ENCODE results near the gene ZNF423. TPM values are rescaled to one million over a fixed set of nuclear protein-coding genes. Genes with fewer than 3 reads are reported as not detected.

Gene ZNF423
- total and polyA plus RNA-seq, 9 of the 15 experiments (the other 6 are each of a cell fraction or from before 2014, with no cell fraction given), result not detected

DNA sequence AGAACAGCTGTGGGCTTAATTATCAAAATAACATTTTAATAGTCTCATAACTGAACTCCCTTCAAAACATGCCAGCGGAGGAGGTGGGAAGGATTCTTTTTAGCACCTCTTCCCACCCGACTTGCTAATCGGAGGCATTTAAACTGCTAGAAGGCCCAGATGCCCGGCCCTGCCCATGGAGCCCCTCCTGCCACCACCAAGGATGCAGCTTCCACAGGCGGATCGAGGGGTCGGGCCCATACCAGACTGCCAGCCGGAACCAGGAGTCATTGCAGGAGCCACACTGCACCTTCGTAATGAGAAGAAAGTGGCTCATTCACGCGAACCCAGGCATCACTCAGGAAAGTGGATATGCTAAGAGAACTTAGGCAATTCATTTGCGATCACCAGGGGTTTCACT, 281.1 kb downstream of the ZNF423 start:
- H3K9ac ChIP-seq (ENCODE audit: insufficient read depth in 1 of 2, low read depth in 2 of 2, low read length in 2 of 2), result no peak overlapping the region
- CTCF ChIA-PET (ENCODE audit: low intra/inter-chr PET ratio), result no interaction called here
- in situ Hi-C loops (cut with MboI), result no loop called here
- no peak for FAIRE-seq
- TF ChIP-seq, protein P1, sequence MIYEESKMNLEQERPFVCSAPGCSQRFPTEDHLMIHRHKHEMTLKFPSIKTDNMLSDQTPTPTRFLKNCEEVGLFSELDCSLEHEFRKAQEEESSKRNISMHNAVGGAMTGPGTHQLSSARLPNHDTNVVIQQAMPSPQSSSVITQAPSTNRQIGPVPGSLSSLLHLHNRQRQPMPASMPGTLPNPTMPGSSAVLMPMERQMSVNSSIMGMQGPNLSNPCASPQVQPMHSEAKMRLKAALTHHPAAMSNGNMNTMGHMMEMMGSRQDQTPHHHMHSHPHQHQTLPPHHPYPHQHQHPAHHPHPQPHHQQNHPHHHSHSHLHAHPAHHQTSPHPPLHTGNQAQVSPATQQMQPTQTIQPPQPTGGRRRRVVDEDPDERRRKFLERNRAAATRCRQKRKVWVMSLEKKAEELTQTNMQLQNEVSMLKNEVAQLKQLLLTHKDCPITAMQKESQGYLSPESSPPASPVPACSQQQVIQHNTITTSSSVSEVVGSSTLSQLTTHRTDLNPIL (CRISPR knock-in tag; IDR thresholded peaks at IDR 0.05), result no peak
- TF ChIP-seq ELF1 (tag; IDR thresholded peaks at IDR 0.05) (no peak), HDAC2 (IDR thresholded peaks at IDR 0.05) (no peak), STAG1 (CRISPR knock-in tag; IDR thresholded peaks at IDR 0.05; ENCODE audit: borderline replicate concordance) (no peak), SAFB2 (IDR thresholded peaks at IDR 0.05; ENCODE audit: borderline replicate concordance, low read depth, low read length, severe bottlenecking) (no peak)
- no peak overlapping the region for H3K4me2 ChIP-seq (ENCODE audit: insufficient read depth, low read length)
- no peaks in the 10 kb centered on the region for H3K9me1 ChIP-seq (ENCODE audit: control insufficient read depth, insufficient read depth, low read length)
- no peaks in the 10 kb centered on the region for H4K20me1 ChIP-seq (replicated peaks; ENCODE audit: control insufficient read depth, insufficient read depth, low read length)
- intact Hi-C loops (cut with micrococcal nuclease), result no loop called here
- BruUV-seq (replicated peaks), result no TSS peak
- H3K79me2 ChIP-seq (ENCODE audit: control insufficient read depth, insufficient read depth, low read length), result no peaks in the 10 kb centered on the region
- ATAC-seq, result no peak
- H2AFZ ChIP-seq (ENCODE audit: low read depth, low read length), result no peak overlapping the region
- POLR2A ChIA-PET, result interaction anchor here (0.7 kb wide), 1 partner anchor 11 kb away, joined by 3 read pairs; no protein-coding TSS in a partner anchor
- no peak overlapping the region for H3K4me3 ChIP-seq
- DNase-seq (ENCODE audit: extremely low read depth in 1 of 4, low spot score in 3 of 4), result no peak
- no peaks in the 10 kb centered on the region for H3K9me3 ChIP-seq (replicated peaks; ENCODE audit: control insufficient read depth, insufficient read depth, low read depth, low read length)
- no peaks in the 10 kb centered on the region for H3K36me3 ChIP-seq (ENCODE audit: control insufficient read depth, insufficient read depth, low read length)
- H3K27me3 ChIP-seq (ENCODE audit: control insufficient read depth in 2 of 2, insufficient read depth in 2 of 2, low read length in 2 of 2), result peaks cover 0 to 43% of the 10 kb centered on the region in 2 experiments; a peak in 2 of 5 replicates
- H3K27ac ChIP-seq (ENCODE audit: extremely low read depth, low read depth, low read length), result no peak overlapping the region
- 4% methylated on average over 12 of the region's 12 CpGs for WGBS (ENCODE audit: insufficient coverage, low coverage, missing lambda C conversion rate)
- no peaks in the 10 kb centered on the region for H3K4me1 ChIP-seq (replicated peaks in 1 of 2; ENCODE audit: control insufficient read depth in 2 of 2, insufficient read depth in 2 of 2, low read length in 2 of 2)
